Fibroblast of skin of scalp (primary cell): Measurements from ENCODE around the gene GAS2L3.
"Not testable (repeated sequence)": the region's sequence is repeated elsewhere in the genome, so short reads cannot be mapped to it uniquely, and the experiment has no call there.

Experiments used
- DNase-seq: peaks from one replicate; pipeline ENCODE4 v3.0.0-alpha.2; 2013

GAS2L3 gene

DNA sequence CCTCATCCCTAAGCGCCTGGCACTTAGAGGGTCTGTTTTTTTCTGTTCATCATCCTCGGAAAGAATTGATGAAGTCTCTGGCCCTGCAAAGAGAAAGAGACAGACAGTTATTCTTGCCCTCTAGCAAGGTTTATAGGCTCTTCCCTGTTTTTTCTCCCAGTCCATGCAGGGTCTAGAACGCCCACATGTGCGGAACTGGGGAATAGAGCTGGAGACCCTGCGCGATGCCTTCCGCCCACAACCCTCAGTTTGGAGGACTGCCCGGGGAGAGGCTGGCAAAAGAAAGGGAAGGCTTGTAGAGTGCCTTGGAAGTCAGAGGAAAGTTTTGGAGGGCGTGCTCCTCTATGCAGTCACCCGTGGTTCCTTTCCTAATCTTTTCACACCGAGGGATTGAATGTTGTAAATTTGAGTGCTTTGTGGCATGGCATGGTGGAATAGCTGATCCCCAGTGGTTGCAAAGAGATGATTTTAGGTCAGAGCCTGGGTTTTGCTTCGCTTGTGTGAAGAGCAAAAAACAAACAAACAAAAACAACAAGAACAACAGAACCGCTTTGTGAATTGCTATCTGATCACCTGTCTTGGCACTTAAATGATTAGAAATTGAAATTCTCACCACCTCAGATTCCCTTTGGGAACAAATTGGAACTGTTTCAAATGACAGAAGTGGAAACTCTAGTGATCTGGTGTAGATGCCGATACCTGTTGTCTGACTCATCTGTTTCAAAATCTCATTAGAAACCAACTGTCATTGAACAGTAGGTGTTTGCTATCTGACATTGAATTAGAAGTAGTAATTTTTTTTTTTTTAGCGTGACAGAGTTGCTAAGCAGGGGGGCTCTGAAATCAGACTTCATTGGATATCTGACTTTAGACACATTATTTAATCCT, 947 bp downstream of the GAS2L3 start:
- peak; percentile 14 for DNase-seq

DNA sequence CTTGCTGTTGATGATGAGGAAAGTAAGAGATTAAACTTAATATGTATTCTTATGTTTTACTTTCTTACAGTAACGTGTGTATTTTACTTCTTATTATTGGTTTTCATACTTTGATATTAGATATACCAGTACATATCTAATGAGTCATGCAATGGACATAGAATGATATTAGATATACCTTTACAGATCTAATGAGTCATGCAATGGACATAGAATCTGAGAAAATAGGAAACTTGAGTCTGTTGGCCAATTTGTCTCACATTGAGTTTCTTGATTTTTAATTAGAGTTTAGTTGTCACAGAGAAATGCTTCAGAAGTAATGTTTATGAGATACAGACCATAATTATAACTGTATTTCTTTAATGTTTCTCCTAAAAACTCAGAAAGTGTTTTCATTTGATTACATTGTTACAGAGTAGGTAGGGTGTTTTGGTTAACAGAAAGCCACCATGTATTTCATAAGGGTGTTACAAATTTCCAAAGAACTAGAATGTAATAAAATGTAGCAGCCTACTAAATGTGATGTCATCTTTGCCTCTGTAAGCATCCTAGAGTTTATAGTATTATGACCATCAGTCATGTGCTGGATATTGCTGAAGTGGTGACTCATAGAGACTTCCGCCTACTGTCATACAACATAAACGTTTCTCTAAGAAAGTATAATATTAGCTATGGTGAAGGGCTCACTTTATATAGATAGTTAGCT, 3.0 kb downstream of the GAS2L3 start:
- DNase-seq = peak; percentile 69

GRCh38 chr12:100578923-100579322, 5.4 kb downstream of the GAS2L3 start:
- no peak for DNase-seq

GRCh38 chr12:100579844-100580243, 6.4 kb downstream of the GAS2L3 start:
- no peak for DNase-seq

GRCh38 chr12:100584256-100584655, 10.8 kb downstream of the GAS2L3 start:
- DNase-seq = no peak

- DNase-seq = no peak
These were observed 18.5 kb downstream of the GAS2L3 start for GRCh38 chr12:100591979-100592378.

DNA sequence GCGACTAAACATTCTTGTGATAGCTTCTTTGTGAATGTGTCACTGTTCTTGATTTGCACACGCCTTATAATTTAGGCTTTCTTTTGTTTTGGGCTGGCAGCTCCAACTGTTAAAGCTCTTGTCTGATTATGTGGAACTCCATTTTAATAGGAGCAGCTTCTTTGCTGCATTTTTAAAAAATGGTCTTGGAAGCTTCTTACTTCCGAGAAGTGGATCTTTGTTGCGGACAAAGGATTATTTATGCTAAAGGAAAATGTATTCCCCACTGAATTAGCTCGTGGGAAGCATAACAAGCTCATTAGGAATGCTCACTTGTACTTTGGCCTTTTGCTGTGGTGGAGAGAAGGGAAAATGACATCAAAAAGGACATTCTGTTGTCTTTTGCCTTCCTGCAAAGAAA, 20.0 kb downstream of the GAS2L3 start:
- DNase-seq = peak; percentile 26

- DNase-seq = no peak
These were observed 28.1 kb downstream of the GAS2L3 start for GRCh38 chr12:100601626-100602025.

DNA sequence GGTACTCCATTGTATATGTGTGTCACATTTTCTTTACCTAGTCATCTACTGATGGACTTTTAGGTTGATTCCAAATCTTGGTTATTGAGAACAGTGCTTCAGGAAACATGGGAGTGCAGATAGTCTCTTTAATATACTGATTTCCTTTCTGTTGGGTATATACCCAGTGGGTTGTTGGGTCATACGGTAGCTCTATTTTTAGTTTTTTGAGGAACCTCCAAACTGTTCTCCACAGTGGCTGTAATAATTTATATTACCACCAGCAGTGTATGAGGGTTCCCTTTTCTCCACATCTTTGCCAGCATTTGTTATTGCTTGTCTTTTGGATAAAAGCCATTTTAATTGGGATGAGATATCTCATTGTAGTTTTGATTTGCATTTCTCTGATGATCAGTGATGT, 29.5 kb downstream of the GAS2L3 start:
- DNase-seq = not testable (repeated sequence)

DNA sequence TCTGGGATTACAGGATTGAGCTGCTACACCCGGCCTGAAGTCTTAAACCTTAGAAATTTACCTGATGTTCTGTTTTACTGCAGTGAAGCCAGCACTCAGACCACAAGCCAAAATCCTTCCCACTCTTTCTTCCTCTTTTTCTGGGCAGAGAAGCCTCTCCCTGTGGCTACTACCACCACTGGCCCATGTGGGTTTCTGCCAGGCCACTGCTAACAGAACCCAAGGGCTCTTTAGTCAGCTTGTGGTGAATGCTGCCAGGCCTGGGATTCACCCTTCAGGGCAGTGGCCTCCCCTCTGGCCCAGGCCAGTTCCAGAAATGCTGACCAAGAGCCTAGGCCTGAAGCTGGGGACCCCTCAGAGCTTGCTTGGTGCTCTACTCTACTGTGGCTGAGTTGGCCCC, 35.3 kb downstream of the GAS2L3 start:
- DNase-seq = no peak

DNA sequence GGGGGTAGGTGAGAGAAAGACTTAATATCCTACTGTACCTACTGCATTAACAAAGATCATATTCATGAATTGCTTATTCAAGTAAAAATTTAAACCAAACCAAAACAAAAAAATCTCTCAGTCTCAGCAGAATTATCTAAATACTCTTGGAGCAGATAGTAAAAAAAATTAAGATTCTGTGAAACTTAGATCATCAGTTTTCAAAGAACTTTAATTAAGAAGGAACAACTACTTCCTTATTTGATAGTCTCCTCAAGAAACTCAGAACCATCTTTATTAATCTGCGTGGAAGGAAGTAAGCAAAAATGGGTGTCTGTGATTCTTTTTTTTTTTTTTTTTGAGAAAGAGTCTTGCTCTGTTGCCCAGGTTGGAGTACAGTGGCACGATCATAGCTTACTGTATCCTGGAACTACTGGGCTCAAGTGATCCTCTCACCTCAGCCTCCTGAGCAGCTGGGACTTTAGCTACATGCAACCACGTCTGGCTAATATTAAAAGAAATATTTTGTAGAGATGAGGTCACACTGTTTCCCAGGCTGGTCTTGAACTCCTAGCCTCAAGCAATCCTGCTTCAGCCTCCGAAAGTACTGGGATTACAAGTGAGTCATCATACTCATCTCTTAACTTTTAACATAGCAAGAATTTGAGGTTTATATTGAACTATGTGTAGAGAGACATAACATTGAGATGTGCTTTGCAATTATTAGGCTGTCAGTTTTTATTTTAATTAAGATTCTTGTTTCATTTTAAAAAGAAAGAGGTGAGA, 37.4 kb downstream of the GAS2L3 start:
- peak; percentile 13 for DNase-seq

- no peak for DNase-seq
These were observed 39.1 kb downstream of the GAS2L3 start for GRCh38 chr12:100612606-100613005.

- no peak for DNase-seq
These were observed 51.1 kb downstream of the GAS2L3 start for GRCh38 chr12:100624571-100624970.

- DNase-seq = no peak
These were observed 59.0 kb downstream of the GAS2L3 start for GRCh38 chr12:100632445-100632892.

- not testable (repeated sequence) for DNase-seq
These were observed 59.8 kb downstream of the GAS2L3 start for GRCh38 chr12:100633082-100633785.

- no peak for DNase-seq
These were observed 69.8 kb downstream of the GAS2L3 start for GRCh38 chr12:100643246-100643645.

- no peak for DNase-seq
These were observed 73.4 kb downstream of the GAS2L3 start for GRCh38 chr12:100646896-100647295.

- no peak for DNase-seq
These were observed 77.6 kb downstream of the GAS2L3 start for GRCh38 chr12:100651108-100651507.

GRCh38 chr12:100651694-100652093, 78.2 kb downstream of the GAS2L3 start:
- DNase-seq = no peak

DNA sequence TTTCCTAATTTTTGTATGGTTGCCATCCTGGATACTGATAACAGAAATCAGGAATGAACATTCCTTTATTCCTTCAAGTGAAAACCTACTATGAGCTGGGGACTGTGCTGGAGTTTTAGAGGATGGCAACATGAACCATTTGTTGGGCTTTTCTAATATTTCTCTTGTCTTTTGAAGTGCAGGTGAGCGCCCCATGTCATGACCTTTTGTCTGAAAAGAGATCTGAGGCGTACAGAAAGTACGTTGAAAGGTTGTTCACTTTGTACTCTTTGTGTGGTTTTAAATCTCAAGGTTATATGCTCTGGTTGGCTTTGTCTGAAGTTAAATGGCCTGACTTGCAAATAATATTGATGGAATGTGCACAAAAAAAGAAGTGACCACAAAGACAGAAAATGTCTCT, 79.0 kb downstream of the GAS2L3 start:
- DNase-seq = no peak

- DNase-seq = no peak
These were observed 82.7 kb downstream of the GAS2L3 start for GRCh38 chr12:100656141-100656540.

- no peak for DNase-seq
These were observed 83.4 kb downstream of the GAS2L3 start for GRCh38 chr12:100656856-100657255.
